ENCODE data around the gene RASA4B.

The RASA4B gene

DNA sequence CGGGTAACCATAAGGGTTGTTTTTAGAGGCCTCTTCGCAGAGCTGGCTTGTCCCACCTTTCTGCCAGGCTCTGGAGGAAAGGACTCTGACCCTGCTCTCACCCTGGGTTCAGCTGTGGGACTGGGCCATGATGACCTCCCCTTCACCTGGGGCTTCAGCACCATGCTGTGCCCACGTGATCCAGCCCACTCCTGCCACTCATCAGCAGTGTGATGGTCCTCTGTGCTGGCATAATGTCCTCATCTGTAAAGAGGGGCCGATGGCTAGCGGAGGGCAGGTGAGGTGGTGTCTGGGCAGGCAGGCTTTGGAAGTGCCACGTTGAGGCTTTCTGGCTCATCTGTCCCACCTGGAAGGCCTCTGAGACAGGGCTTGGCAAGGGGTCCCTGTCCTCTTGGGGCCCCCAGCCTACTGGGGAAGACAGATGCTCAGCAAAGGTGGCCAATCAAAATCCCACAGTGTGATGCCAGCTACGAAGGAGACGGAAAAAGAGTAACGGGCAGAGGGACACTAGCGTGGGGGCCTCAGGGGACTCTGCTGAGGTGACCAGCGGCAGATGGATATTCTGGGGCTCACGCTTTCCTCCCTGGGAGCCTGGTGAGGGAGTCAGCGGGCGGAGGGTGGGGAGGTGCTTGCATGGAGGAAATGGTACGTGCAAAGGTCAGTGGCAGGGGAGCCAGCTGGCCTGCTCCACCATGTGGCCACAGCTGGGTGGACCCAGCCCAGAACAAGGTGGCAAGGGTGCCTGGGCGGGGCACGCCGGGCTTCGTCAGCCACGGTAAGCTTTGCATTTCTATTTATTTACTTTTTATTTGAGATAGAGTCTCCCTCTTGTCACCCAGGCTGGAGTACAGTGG is 47.4 kb downstream of the RASA4B start:
- TF ChIP-seq CTCF (IDR thresholded peaks at IDR 0.05; ENCODE audit: control insufficient read depth, extremely low read depth, insufficient read depth) = 0 out of 2 replicates have a peak, but pooled peaks have one; percentile 2
- no peak for DNase-seq (ENCODE audit: low read depth)

DNA sequence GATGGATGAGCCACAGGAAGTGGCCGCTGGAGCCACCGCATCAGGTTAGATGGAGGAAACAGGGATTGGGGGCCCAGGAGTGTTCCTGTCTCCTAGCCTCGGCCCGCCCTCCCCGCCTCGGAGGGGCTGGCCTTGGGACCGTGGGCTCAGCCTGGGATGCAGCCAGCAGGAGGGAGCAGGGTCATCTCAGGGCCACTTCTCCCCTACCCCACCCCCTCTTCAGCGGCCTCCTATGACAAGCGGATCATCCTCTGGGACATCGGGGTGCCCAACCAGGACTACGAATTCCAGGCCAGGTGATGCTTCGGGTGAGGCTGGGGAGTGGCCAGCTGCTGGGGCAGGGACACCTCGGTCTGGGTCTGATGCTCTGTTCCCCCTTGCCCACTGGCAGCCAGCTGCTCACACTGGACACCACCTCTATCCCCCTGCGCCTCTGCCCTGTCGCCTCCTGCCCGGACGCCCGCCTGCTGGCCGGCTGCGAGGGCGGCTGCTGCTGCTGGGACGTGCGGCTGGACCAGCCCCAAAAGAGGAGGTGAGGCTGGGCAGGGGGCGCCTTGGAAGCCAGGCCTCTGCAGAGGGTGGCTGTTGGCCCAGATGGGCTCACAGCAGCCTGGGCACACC is 48.1 kb downstream of the RASA4B start:
- TF ChIP-seq CTCF (IDR thresholded peaks at IDR 0.05; ENCODE audit: control insufficient read depth, extremely low read depth, insufficient read depth) = no peak
- no peak overlapping the region for H3K4me3 ChIP-seq (ENCODE audit: low read depth, low read length)
- no peak for DNase-seq (ENCODE audit: low read depth)

More for the DNA sequence above, 47.4 kb downstream of the RASA4B start:
- no peak overlapping the region for H3K4me3 ChIP-seq (ENCODE audit: low read depth, low read length)

GRCh38 chr7:102468478-102469350 is 48.9 kb downstream of the RASA4B start:
- DNase-seq (ENCODE audit: low read depth) = no peak
- no peak for TF ChIP-seq CTCF (IDR thresholded peaks at IDR 0.05; ENCODE audit: control insufficient read depth, extremely low read depth, insufficient read depth)
- H3K4me3 ChIP-seq (ENCODE audit: low read depth, low read length) = no peak overlapping the region

DNA sequence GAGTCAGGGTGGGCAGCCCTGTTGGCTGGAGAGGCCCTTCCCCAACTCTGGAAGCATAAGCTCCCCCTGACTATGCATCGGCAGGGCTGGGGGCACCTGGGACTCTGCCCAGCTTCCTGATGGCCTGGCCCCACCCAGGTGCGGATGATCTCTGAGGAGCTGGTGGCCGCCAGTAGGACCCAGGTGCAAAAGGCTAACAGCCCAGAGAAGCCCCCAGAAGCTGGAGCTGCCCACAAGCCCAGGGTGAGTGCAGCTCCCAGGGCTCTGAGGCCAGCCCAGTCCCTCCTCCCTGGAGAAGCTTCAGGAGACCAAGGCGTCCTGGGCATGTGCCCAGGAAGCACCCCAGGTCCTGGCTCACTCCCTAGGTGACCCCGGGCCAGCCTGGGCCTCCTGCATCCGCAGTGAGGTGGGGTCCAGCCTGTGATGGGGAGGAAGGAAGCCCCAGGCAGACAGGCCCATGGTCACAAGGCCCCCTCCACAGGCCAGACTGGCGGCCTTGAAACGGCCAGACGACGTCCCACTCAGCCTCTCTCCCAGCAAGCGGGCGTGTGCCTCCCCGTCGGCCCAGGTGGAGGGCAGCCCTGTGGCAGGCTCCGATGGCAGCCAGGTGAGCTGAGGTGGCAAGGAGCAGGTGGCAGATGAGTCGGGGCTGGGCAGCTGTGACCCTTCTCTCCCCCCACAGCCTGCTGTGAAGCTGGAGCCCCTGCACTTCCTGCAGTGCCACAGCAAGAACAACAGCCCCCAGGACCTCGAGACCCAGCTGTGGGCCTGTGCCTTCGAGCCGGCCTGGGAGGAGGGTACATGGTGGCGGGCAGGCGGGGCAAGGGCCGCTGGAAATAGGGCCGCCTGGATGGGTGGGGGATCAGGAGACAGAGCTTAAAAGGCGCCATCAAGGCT is 49.7 kb downstream of the RASA4B start:
- TF ChIP-seq CTCF (IDR thresholded peaks at IDR 0.05; ENCODE audit: control insufficient read depth, extremely low read depth, insufficient read depth) = no peak
- no peak overlapping the region for H3K4me3 ChIP-seq (ENCODE audit: low read depth, low read length)
- no peak for DNase-seq (ENCODE audit: low read depth)

DNA sequence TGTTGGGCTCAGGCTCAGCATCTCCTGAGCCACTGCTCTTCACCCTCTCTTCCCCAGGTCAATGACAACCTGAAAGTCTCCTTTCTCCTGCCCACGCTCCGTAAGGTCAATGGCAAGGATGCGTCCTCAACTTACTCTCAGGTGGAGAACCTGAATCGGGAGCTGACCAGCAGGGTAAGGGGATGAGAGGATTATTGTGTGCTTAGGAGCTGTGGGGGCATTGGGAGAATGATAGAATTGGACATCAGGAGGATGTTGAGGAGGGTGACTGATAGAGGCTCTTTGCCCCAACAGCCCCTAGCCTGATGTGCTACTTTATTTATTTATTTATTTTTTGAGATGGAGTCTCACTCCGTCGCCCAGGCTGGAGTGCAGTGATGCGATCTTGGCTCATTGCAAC is 51.5 kb downstream of the RASA4B start:
- TF ChIP-seq CTCF (IDR thresholded peaks at IDR 0.05; ENCODE audit: control insufficient read depth, extremely low read depth, insufficient read depth) = no peak
- H3K4me3 ChIP-seq (ENCODE audit: low read depth, low read length) = no peak overlapping the region; the same call in 1 of the 2 replicates
- DNase-seq (ENCODE audit: low read depth) = no peak
